ENCODE results near the gene NAT8. TPM values are rescaled to one million over a fixed set of nuclear protein-coding genes. Genes with fewer than 3 reads are reported as not detected.
"Not testable (repeated sequence)": the region's sequence is repeated elsewhere in the genome, so short reads cannot be mapped to it uniquely, and the experiment has no call there.

NAT8 gene
- total RNA-seq, 1 donor, result 0.27 TPM

GRCh38 chr2:73638429-73638828 is 3.8 kb downstream of the NAT8 start:
- DNase-seq (ENCODE audit: low read depth in 2 of 3, low spot score in 2 of 3), result no peak

DNA sequence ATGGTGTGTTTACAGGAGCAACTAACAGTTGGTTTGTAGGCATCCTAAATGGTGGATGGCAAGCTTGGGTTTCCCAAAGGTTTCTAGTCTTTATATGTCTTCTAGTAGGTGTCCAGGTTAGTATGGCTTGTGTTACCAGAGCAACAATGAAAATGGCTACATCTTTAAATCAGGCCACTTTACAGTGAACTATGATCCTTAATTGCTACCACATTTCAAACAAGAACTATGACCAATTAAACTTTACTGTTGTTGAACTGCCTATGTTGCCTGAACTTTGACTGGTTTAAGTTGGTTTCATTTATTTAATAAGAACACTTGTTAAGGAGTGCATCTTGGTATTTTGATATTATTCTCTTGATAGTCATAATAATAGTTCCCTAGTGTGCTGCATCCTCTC is 5.2 kb downstream of the NAT8 start:
- not testable (repeated sequence) for DNase-seq (ENCODE audit: low read depth in 2 of 3, low spot score in 2 of 3)

DNA sequence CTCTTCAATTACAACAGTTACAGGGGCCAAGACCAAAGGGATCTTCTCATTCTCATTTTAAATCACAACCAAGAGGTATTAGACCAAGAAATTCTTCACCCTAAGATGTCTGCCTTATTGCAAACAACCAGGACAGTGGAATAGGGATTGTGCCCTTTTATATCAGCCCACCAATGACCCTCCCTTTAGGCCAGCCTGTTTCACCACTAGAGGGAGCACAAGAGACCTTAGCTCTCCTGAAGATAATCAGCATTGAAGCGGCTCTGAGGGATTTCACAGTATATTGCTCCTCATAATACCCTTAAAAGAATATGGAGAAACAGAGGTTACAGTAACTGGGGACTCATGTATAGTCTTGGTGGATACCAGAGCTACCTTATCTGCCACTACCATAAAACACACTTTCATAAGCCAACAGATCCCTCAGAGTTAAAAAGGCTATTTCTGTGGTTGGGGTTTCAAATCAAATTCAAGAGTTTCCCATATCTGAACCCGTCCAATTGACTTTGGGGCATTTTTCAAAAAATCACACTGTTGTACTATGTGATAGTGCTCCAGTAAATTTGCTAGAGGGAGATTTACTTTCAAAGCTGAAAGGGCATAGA is 11.5 kb downstream of the NAT8 start:
- peak in 1 of 3 donors; percentile 36 for DNase-seq (ENCODE audit: low read depth in 2 of 3, low spot score in 2 of 3)

- not testable (repeated sequence) for DNase-seq (ENCODE audit: low read depth in 2 of 3, low spot score in 2 of 3)
Observed at GRCh38 chr2:73628493-73628892, 13.7 kb downstream of the NAT8 start.

DNA sequence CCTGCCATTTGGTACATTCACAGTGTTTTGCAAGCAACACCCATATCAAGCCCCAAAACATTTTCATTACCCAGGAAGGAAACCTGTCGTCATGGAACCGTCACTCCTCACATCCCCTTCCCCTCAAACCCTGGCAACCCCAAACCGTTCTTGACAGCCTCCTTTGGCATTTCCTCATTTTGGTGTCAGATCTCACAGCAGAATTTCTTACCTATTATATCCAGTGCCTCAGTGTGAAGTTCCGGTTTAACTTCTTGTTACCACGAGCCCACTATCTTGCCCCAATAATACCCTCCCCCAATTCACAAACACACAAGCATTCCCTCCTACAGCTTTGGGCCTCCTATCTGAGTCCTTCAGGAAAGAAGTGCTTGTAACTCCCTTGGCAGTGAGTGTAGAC is 16.0 kb downstream of the NAT8 start:
- peak in 2 of 3 donors; percentile 24 to 80 for DNase-seq (ENCODE audit: low read depth in 2 of 3, low spot score in 2 of 3)

GRCh38 chr2:73624625-73625024 is 17.6 kb downstream of the NAT8 start:
- not testable (repeated sequence) for DNase-seq (ENCODE audit: low read depth in 2 of 3, low spot score in 2 of 3)

DNA sequence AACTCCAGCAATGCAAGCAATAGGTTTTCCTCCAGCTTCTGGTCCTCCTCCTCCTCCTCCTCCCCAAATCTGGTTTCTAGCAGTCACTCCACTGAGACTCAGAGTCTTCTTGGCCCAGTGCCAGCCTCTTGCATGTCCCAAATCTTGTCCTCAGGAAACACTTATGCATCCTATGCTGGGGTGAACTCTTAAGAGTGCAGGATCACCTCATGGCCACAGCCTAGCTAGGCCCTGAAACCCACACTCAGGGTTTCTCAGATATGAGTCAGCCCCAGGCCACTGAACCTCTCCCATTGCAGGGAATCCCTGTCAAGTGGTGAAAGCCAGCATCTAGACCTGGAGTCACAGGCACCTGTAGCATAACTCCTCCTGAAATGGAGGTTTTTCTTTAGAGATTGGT is 18.2 kb downstream of the NAT8 start:
- DNase-seq (ENCODE audit: low read depth in 2 of 3, low spot score in 2 of 3), result peak in 1 of 3 donors; percentile 26

GRCh38 chr2:73619925-73620324 is 22.3 kb downstream of the NAT8 start:
- peak in 2 of 3 donors; percentile 25 to 44 for DNase-seq (ENCODE audit: low read depth in 2 of 3, low spot score in 2 of 3)

DNA sequence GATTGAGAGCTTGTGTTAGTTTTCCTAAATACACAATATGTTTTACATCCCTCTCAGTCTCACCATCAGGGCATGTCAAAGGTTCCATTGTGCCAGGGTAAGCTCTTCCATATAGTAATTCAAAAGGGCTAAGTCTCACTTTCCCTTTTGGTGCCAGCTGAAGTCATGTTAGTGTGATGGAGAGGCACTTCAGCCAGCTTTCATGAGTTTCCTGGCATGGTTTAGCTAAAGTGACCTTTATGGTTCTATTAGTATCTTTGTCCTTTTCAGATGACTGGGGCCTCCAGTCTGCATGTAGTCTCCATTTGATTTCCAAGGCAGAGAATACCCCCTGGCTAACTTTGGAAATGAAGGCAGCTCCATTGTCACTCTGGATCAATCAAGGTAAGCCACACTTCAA is 27.2 kb downstream of the NAT8 start:
- DNase-seq (ENCODE audit: low read depth in 2 of 3, low spot score in 2 of 3), result no peak

GRCh38 chr2:73614105-73614504 is 28.1 kb downstream of the NAT8 start:
- DNase-seq (ENCODE audit: low read depth in 2 of 3, low spot score in 2 of 3), result no peak

GRCh38 chr2:73611867-73612266 is 30.4 kb downstream of the NAT8 start:
- DNase-seq (ENCODE audit: low read depth in 2 of 3, low spot score in 2 of 3), result no peak

DNA sequence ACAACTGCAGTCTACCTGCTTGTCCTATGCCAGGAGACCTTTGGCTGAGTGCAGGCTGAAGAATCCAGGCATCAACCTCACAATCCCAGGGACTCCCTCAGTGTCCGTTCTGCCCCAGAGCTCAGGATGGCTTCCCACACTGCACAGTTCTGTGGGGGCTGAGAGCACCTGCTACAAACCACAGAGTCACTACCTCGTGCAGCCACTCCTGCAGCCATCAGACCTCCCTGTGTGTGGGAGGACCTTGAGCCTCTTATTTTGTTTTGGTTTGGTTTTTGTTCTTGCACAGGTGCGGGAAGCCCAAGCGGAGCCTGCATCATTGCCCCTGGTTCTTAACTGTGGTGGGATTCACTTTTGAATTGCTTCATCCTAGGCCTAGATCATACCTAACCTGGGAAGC is 31.0 kb downstream of the NAT8 start:
- DNase-seq (ENCODE audit: low read depth in 2 of 3, low spot score in 2 of 3), result no peak

GRCh38 chr2:73610111-73610510 is 32.1 kb downstream of the NAT8 start:
- DNase-seq (ENCODE audit: low read depth in 2 of 3, low spot score in 2 of 3), result no peak

DNA sequence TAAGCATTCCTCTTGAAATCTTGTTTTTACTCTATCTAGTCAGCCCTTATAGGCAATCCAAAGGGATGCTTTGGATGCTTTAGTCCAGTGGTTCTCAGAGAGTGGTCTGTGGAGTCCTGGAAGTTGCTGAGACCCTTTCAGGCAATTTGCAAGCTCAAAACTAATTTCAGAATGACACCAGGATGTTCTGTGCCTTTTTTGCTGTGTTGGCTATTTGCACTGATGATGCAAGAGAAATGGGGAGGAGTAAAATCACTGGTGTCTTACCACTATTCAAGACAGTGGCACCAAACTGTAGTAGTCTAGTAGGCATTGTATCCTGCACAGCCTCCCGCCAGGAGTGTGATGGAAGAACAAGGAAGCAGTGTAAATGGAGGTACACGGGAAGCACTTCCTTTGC is 37.6 kb downstream of the NAT8 start:
- not testable (repeated sequence) for DNase-seq (ENCODE audit: low read depth in 2 of 3, low spot score in 2 of 3)

DNA sequence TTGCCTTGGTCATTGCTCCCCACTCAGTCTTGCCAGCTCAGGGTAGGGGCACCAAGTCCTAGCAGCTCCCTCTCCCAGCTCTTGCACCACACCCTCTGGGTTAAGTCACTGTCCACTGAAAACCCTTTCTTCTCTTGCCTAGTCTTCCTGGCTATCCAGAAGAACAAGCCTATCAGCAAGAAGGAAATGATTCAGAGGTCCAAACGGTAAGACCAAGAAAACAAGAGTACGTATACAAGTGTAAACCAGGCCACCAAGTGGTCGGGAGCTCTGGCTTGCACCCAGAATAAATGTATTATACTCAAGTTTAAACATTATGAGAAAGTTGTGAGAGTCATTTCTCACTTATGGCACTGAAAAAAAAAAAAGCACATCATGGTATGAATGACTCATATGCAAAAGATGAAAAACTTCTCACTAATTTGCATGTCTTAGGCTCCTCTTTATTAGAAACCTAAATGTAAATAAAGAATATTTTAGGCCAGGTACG is 39.1 kb downstream of the NAT8 start:
- not testable (repeated sequence) for DNase-seq (ENCODE audit: low read depth in 2 of 3, low spot score in 2 of 3)

DNA sequence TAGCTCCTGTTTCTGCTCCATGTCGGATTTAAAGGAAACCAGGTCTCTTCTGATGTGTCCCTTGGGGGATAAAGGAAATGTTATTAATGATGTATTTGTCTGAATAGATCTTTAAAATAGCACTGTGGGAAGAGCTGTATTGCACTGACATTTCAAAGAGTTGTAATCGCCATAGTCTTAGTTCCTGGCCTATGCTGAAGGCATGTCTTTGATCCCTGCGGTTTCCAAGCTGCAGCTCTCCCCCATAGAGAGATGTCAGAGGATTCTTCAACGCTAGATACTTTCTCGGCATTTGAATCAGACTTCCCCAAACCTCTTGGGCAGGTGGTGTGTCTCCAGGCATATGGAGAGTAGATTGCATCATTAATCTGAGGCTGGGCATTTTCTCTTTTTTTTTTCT is 40.4 kb downstream of the NAT8 start:
- no peak for DNase-seq (ENCODE audit: low read depth in 2 of 3, low spot score in 2 of 3)

- DNase-seq (ENCODE audit: low read depth in 2 of 3, low spot score in 2 of 3), result no peak
Observed at GRCh38 chr2:73594251-73594650, 48.0 kb downstream of the NAT8 start.

DNA sequence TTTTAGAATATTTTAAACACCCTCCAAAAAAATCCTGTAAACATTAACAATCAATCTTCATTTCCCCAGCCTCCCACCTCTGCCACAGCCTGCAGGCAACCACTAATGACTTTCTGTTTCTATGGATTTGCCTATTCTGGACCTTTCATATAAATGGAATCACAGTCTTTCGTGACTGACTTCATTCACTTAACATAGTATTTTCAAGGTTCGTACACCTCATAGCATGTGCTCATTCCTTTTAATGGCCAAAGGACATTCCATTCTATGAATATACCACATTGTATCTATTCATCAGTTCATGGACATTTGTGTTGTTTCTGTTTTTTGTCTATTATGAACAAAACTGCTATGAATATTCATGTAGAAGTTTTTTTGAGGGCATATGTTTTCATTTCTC is 48.5 kb downstream of the NAT8 start:
- DNase-seq (ENCODE audit: low read depth in 2 of 3, low spot score in 2 of 3), result no peak

Other genes starting within 250 kb of the NAT8 start
- gene TPRKB, start 94.9 kb upstream of the NAT8 start, total RNA-seq, result 16.7 TPM
- 18.6 TPM for gene DUSP11, start 137.7 kb upstream of the NAT8 start, total RNA-seq
- gene C2orf78, start 141.8 kb upstream of the NAT8 start, total RNA-seq, result not detected
- 24.5 TPM for gene STAMBP, start 186.5 kb upstream of the NAT8 start, total RNA-seq